Suprapubic skin (tissue), 4 donors: Measurements from ENCODE around the gene PTX4. TPM values are rescaled to one million over a fixed set of nuclear protein-coding genes. Genes with fewer than 3 reads are reported as not detected.
"Not testable (repeated sequence)": the region's sequence is repeated elsewhere in the genome, so short reads cannot be mapped to it uniquely, and the experiment has no call there.

Experiments used
- DNase-seq, 2 donors: peaks; one replicate each; pipeline ENCODE4 v3.0.0-alpha.2; 2019; ENCODE audit warnings: low spot score in 2 of 2
- H3K27ac ChIP-seq: fragments of 200-600 bp; sonication (generic); one replicate; pipeline ENCODE4 v1.5.1; 2019
- H3K27me3 ChIP-seq: fragments of 200-600 bp; sonication (generic); one replicate; pipeline ENCODE4 v1.5.1; 2019
- H3K36me3 ChIP-seq: fragments of 200-600 bp; sonication (generic); one replicate; pipeline ENCODE4 v1.5.1; 2019
- H3K4me1 ChIP-seq: fragments of 200-600 bp; sonication (generic); one replicate; pipeline ENCODE4 v1.5.1; 2019
- H3K4me3 ChIP-seq: fragments of 200-600 bp; sonication (generic); one replicate; pipeline ENCODE4 v1.5.1; 2019; ENCODE audit warnings: mild to moderate bottlenecking
- H3K9me3 ChIP-seq: fragments of 200-600 bp; sonication (generic); one replicate; pipeline ENCODE4 v1.5.1; 2019
- CTCF ChIP-seq, 2 donors: fragments of 200-600 bp in 1 of 2; fragments of 450-650 bp in 1 of 2; sonication (generic) in 1 of 2; IDR thresholded peaks; one replicate each; pipeline ENCODE4 v1.5.1; 2016 to 2019; ENCODE audit warnings: antibody characterized with exemption in 2 of 2, mild to moderate bottlenecking in 1 of 2, moderate library complexity in 1 of 2
- EP300 ChIP-seq: sonication (generic); formaldehyde crosslinking; IDR thresholded peaks from one replicate; pipeline ENCODE4 v1.6.1; 2017; ENCODE audit warnings: antibody characterized with exemption
- POLR2A ChIP-seq, 2 donors: fragments of 450-650 bp; IDR thresholded peaks; one replicate each; pipeline ENCODE4 v1.6.1; 2017; ENCODE audit warnings: antibody characterized with exemption in 2 of 2, mild to moderate bottlenecking in 2 of 2, moderate library complexity in 2 of 2
- POLR2AphosphoS5 ChIP-seq, 3 donors: sonication (generic); formaldehyde crosslinking; IDR thresholded peaks; one replicate each; pipeline ENCODE4 v1.6.1; 2017; ENCODE audit warnings: antibody characterized with exemption in 3 of 3
- WGBS: methylation state at CpG from one replicate; pipeline ENCODE4 v1.1.5; 2018; 5-methylcytosine and 5-hydroxymethylcytosine counted together
- total RNA-seq, 4 donors: library from RNA; depleted of rRNA; stranded (reverse); fragments of >200 nt; gene quantifications; one replicate each; pipeline ENCODE4 v1.1.0, GENCODE V29; 2016

The PTX4 gene
- total RNA-seq, 4 donors from 2014 or later = not detected

GRCh38 chr16:1474082-1474795 lies 14.5 kb downstream of the PTX4 start:
- Histone ChIP-seq H3K9me3 (no peaks in the 10 kb centered on the region), H3K36me3 (no peaks in the 10 kb centered on the region), H3K4me1 (peaks cover 44% of the 10 kb centered on the region), H3K4me3 (peak overlapping the region; percentile 89), H3K27me3 (no peaks in the 10 kb centered on the region), H3K27ac (peak overlapping the region; percentile 87)
- TF ChIP-seq POLR2AphosphoS5 (IDR thresholded peaks at IDR 0.05) = no peak
- TF ChIP-seq POLR2A (IDR thresholded peaks at IDR 0.05) = no peak
- TF ChIP-seq EP300 = no peak
- DNase-seq = no peak
- WGBS = 14% methylated on average over 26 of the region's 57 CpGs

GRCh38 chr16:1472974-1473373 lies 15.8 kb downstream of the PTX4 start:
- 66% methylated on average over 3 of the region's 3 CpGs for whole genome bisulfite sequencing
- Histone ChIP-seq H3K36me3 (no peaks in the 10 kb centered on the region), H3K27ac (no peak overlapping the region), H3K9me3 (no peaks in the 10 kb centered on the region), H3K4me1 (peaks cover 44% of the 10 kb centered on the region), H3K4me3 (no peak overlapping the region), H3K27me3 (no peaks in the 10 kb centered on the region)
- TF ChIP-seq POLR2AphosphoS5 (IDR thresholded peaks at IDR 0.05) = no peak
- TF ChIP-seq CTCF (IDR thresholded peaks at IDR 0.05) = no peak
- no peak for TF ChIP-seq EP300
- no peak for TF ChIP-seq POLR2A (IDR thresholded peaks at IDR 0.05)
- no peak for DNase-seq

GRCh38 chr16:1471569-1472194 lies 17.1 kb downstream of the PTX4 start:
- Histone ChIP-seq H3K27me3 (no peaks in the 10 kb centered on the region), H3K4me1 (peaks cover 44% of the 10 kb centered on the region), H3K9me3 (no peaks in the 10 kb centered on the region), H3K36me3 (no peaks in the 10 kb centered on the region), H3K4me3 (no peak overlapping the region), H3K27ac (peak overlapping the region; percentile 20)
- WGBS = 78% methylated on average over 22 of the region's 26 CpGs
- no peak for DNase-seq
- no peak for TF ChIP-seq POLR2A (IDR thresholded peaks at IDR 0.05)

GRCh38 chr16:1470481-1471251 lies 18.1 kb downstream of the PTX4 start:
- TF ChIP-seq EP300 = no peak
- TF ChIP-seq POLR2A (IDR thresholded peaks at IDR 0.05) = no peak
- Histone ChIP-seq H3K27ac (peak overlapping the region; percentile 21), H3K9me3 (no peaks in the 10 kb centered on the region), H3K4me3 (no peak overlapping the region), H3K4me1 (peaks cover 40% of the 10 kb centered on the region), H3K36me3 (no peaks in the 10 kb centered on the region), H3K27me3 (no peaks in the 10 kb centered on the region)
- 83% methylated on average over 13 of the region's 14 CpGs for WGBS
- DNase-seq = peak in 1 of 2 donors; percentile 77

GRCh38 chr16:1469693-1470201 lies 19.0 kb downstream of the PTX4 start:
- H3K27me3 ChIP-seq = no peaks in the 10 kb centered on the region
- peaks cover 34% of the 10 kb centered on the region for H3K4me1 ChIP-seq
- DNase-seq = no peak
- peak overlapping the region; percentile 21 for H3K27ac ChIP-seq
- no peaks in the 10 kb centered on the region for H3K36me3 ChIP-seq
- TF ChIP-seq POLR2AphosphoS5 (IDR thresholded peaks at IDR 0.05) (no peak), CTCF (IDR thresholded peaks at IDR 0.05) (no peak), EP300 (no peak), POLR2A (IDR thresholded peaks at IDR 0.05) (no peak)
- no peaks in the 10 kb centered on the region for H3K9me3 ChIP-seq
- 83% methylated on average over 20 of the region's 20 CpGs for WGBS
- no peak overlapping the region for H3K4me3 ChIP-seq

GRCh38 chr16:1469141-1469540 lies 19.6 kb downstream of the PTX4 start:
- H3K27ac ChIP-seq, H3K36me3 ChIP-seq, H3K27me3 ChIP-seq, H3K4me3 ChIP-seq, DNase-seq, H3K9me3 ChIP-seq: not testable (repeated sequence)
- H3K4me1 ChIP-seq = peaks cover 30% of the 10 kb centered on the region
- WGBS = 70% methylated on average over 5 of the region's 5 CpGs

- no peak for TF ChIP-seq CTCF (IDR thresholded peaks at IDR 0.05)
- TF ChIP-seq POLR2AphosphoS5 (IDR thresholded peaks at IDR 0.05) = no peak
- no peak for TF ChIP-seq POLR2A (IDR thresholded peaks at IDR 0.05)
- TF ChIP-seq EP300 = no peak
- DNase-seq = no peak
- H3K36me3 ChIP-seq = no peaks in the 10 kb centered on the region
- peaks cover 22% of the 10 kb centered on the region for H3K4me1 ChIP-seq
- no peaks in the 10 kb centered on the region for H3K27me3 ChIP-seq
- no peaks in the 10 kb centered on the region for H3K9me3 ChIP-seq
- H3K27ac ChIP-seq = no peak overlapping the region
- no peak overlapping the region for H3K4me3 ChIP-seq
- WGBS = 80% methylated on average over 22 of the region's 22 CpGs
These were observed 20.3 kb downstream of the PTX4 start for GRCh38 chr16:1468426-1468810.
